Measurements from ENCODE around the gene TECPR1.

Gene TECPR1

GRCh38 chr7:98192781-98193457 lies 59.1 kb downstream of the TECPR1 start:
- DNase-seq (ENCODE audit: low read depth in 2 of 2) = no peak

GRCh38 chr7:98191668-98192431 lies 60.2 kb downstream of the TECPR1 start:
- DNase-seq (ENCODE audit: low read depth in 2 of 2) = no peak

- no peak for DNase-seq (ENCODE audit: low read depth in 2 of 2)
These were observed 62.5 kb downstream of the TECPR1 start for GRCh38 chr7:98189559-98189958.

GRCh38 chr7:98187138-98187502 lies 64.9 kb downstream of the TECPR1 start:
- no peak for DNase-seq (ENCODE audit: low read depth in 2 of 2)

- no peak for DNase-seq (ENCODE audit: low read depth in 2 of 2)
These were observed 65.4 kb downstream of the TECPR1 start for GRCh38 chr7:98186452-98187137.

GRCh38 chr7:98185101-98185500 lies 66.9 kb downstream of the TECPR1 start:
- no peak for DNase-seq (ENCODE audit: low read depth in 2 of 2)

GRCh38 chr7:98180751-98181150 lies 71.3 kb downstream of the TECPR1 start:
- DNase-seq (ENCODE audit: low read depth in 2 of 2) = no peak

- DNase-seq (ENCODE audit: low read depth in 2 of 2) = no peak
These were observed 73.1 kb downstream of the TECPR1 start for GRCh38 chr7:98178762-98179490.

- DNase-seq (ENCODE audit: low read depth in 2 of 2) = no peak
These were observed 73.7 kb downstream of the TECPR1 start for GRCh38 chr7:98178321-98178720.

GRCh38 chr7:98177553-98177952 lies 74.5 kb downstream of the TECPR1 start:
- DNase-seq (ENCODE audit: low read depth in 2 of 2) = no peak

GRCh38 chr7:98175260-98175940 lies 76.6 kb downstream of the TECPR1 start:
- DNase-seq (ENCODE audit: low read depth in 2 of 2) = no peak

- DNase-seq (ENCODE audit: low read depth in 2 of 2) = no peak
These were observed 77.4 kb downstream of the TECPR1 start for GRCh38 chr7:98174334-98175259.

GRCh38 chr7:98171449-98171848 lies 80.6 kb downstream of the TECPR1 start:
- no peak for DNase-seq (ENCODE audit: low read depth in 2 of 2)

GRCh38 chr7:98170966-98171365 lies 81.1 kb downstream of the TECPR1 start:
- DNase-seq (ENCODE audit: low read depth in 2 of 2) = no peak

- DNase-seq (ENCODE audit: low read depth in 2 of 2) = no peak
These were observed 83.0 kb downstream of the TECPR1 start for GRCh38 chr7:98168904-98169621.

GRCh38 chr7:98168181-98168903 lies 83.7 kb downstream of the TECPR1 start:
- DNase-seq (ENCODE audit: low read depth in 2 of 2) = peak; percentile 37 to 52

- DNase-seq (ENCODE audit: low read depth in 2 of 2) = no peak
These were observed 84.4 kb downstream of the TECPR1 start for GRCh38 chr7:98167653-98168052.

- DNase-seq (ENCODE audit: low read depth in 2 of 2) = no peak
These were observed 85.4 kb downstream of the TECPR1 start for GRCh38 chr7:98166668-98166970.
